IMR-90 (cell line): ENCODE results near the gene WDR70. TPM values are rescaled to one million over a fixed set of nuclear protein-coding genes. Genes with fewer than 3 reads are reported as not detected.

Experiments
- ATAC-seq: fragments of 200-7000 bp; cut with Tn5 transposase; 2 replicates; pipeline ENCODE4 v1.9.1; 2020; ENCODE audit warnings: low read depth, mild to moderate bottlenecking, moderate library complexity
- BruUV-seq: library from RNA; stranded (reverse); fragments of 400-500 nt; replicated peaks from 2 replicates; lab custom pipeline; 2021; lab: Mats Ljungman, UMichigan
- CTCF ChIA-PET: fragments of 300-600 bp; formaldehyde crosslinking; extraction: SDS; loops from one replicate; lab custom pipeline; 2021; ENCODE audit warnings: antibody characterized with exemption; lab: Yijun Ruan, JAX
- POLR2A ChIA-PET: fragments of 300-600 bp; sonication (Branson Sonifier 250); formaldehyde crosslinking; loops from one replicate; lab custom pipeline; 2022; ENCODE audit warnings: antibody characterized with exemption; ENCODE audit not compliant: unreplicated experiment; lab: Charles Lee
- DNase-seq: peaks from one replicate; pipeline ENCODE4 v3.0.0; 2013
- H2AFZ ChIP-seq: replicated peaks from 2 replicates; pipeline ENCODE3; 2013; ENCODE audit warnings: low read length, mild to moderate bottlenecking; ENCODE audit not compliant: poor library complexity
- H2AK5ac ChIP-seq: 2 replicates; pipeline ENCODE4 v1.6.1; 2013; ENCODE audit warnings: low read depth, low read length, inconsistent platforms
- H2AK9ac ChIP-seq: replicated peaks from 2 replicates; pipeline ENCODE3; 2013; ENCODE audit warnings: mild to moderate bottlenecking, low read depth, low read length, moderate library complexity; ENCODE audit not compliant: poor library complexity
- H2BK120ac ChIP-seq: 2 replicates; pipeline ENCODE4 v1.6.1; 2013; ENCODE audit warnings: low read depth, low read length, inconsistent platforms
- H2BK15ac ChIP-seq: 3 replicates; pipeline ENCODE4 v1.6.1; 2013; ENCODE audit warnings: low read depth, low read length, inconsistent platforms
- H2BK20ac ChIP-seq: 2 replicates; pipeline ENCODE4 v1.6.1; 2013; ENCODE audit warnings: low read depth, mild to moderate bottlenecking, inconsistent platforms, low read length, moderate library complexity
- H2BK5ac ChIP-seq: 2 replicates; pipeline ENCODE4 v1.6.1; 2013; ENCODE audit warnings: mild to moderate bottlenecking, low read depth, low read length, inconsistent platforms; ENCODE audit not compliant: poor library complexity, severe bottlenecking
- H3K14ac ChIP-seq: replicated peaks from 2 replicates; pipeline ENCODE4 v1.6.1; 2013; ENCODE audit warnings: low read depth, low read length, inconsistent platforms
- H3K18ac ChIP-seq: 2 replicates; pipeline ENCODE4 v1.6.1; 2013; ENCODE audit warnings: low read depth, low read length, control low read depth
- H3K23ac ChIP-seq: 2 replicates; pipeline ENCODE4 v1.6.1; 2013; ENCODE audit warnings: low read depth, low read length, inconsistent platforms
- H3K27ac ChIP-seq: 2 replicates; pipeline ENCODE4 v1.5.1; 2013; ENCODE audit warnings: mild to moderate bottlenecking, control low read depth, low read length; ENCODE audit not compliant: insufficient read depth
- H3K27me3 ChIP-seq: 2 replicates; pipeline ENCODE4 v1.6.1; 2013; ENCODE audit warnings: low read length; ENCODE audit not compliant: control insufficient read depth, insufficient read depth
- H3K36me3 ChIP-seq: 2 replicates; pipeline ENCODE4 v1.6.1; 2013; ENCODE audit warnings: low read length, mixed read lengths; ENCODE audit not compliant: control insufficient read depth, insufficient read depth
- H3K4ac ChIP-seq: 2 replicates; pipeline ENCODE4 v1.6.1; 2013; ENCODE audit warnings: low read depth, low read length, inconsistent platforms
- H3K4me1 ChIP-seq: 2 replicates; pipeline ENCODE4 v1.6.1; 2013; ENCODE audit warnings: low read length, mixed read lengths; ENCODE audit not compliant: control insufficient read depth, insufficient read depth
- H3K4me2 ChIP-seq: 2 replicates; pipeline ENCODE4 v1.6.1; 2013; ENCODE audit warnings: low read depth, mild to moderate bottlenecking, control low read depth, low read length, moderate library complexity
- H3K4me3 ChIP-seq: 2 replicates; pipeline ENCODE4 v1.5.1; 2013; ENCODE audit warnings: low read depth, mild to moderate bottlenecking, control low read depth, low read length, moderate library complexity; ENCODE audit not compliant: insufficient read depth
- H3K56ac ChIP-seq: 2 replicates; pipeline ENCODE4 v1.6.1; 2013; ENCODE audit warnings: low read length, inconsistent platforms; ENCODE audit not compliant: insufficient read depth; ENCODE audit errors: extremely low read depth
- H3K79me1 ChIP-seq, 2 experiments: 2 replicates each; pipeline ENCODE4 v1.6.1; 2013; ENCODE audit warnings: low read length in 2 of 2, inconsistent platforms in 1 of 2, low read depth in 1 of 2
- H3K9ac ChIP-seq: 2 replicates; pipeline ENCODE4 v1.6.1; 2013; ENCODE audit warnings: low read depth, low read length, control low read depth
- H3K9me1 ChIP-seq: 2 replicates; pipeline ENCODE4 v1.6.1; 2013; ENCODE audit warnings: low read length, inconsistent platforms; ENCODE audit not compliant: insufficient read depth
- H3K9me3 ChIP-seq: 2 replicates; pipeline ENCODE4 v1.6.1; 2013; ENCODE audit warnings: low read length; ENCODE audit not compliant: control insufficient read depth, insufficient read depth
- H4K20me1 ChIP-seq: 2 replicates; pipeline ENCODE4 v1.6.1; 2013; ENCODE audit warnings: low read length, inconsistent platforms; ENCODE audit not compliant: insufficient read depth
- H4K5ac ChIP-seq: 2 replicates; pipeline ENCODE4 v1.6.1; 2013; ENCODE audit warnings: mild to moderate bottlenecking, low read depth, low read length, control low read depth
- H4K8ac ChIP-seq, 2 experiments: 2 replicates each; pipeline ENCODE4 v1.6.1; 2013; ENCODE audit warnings: low read depth in 2 of 2, low read length in 2 of 2, control low read depth in 1 of 2, inconsistent platforms in 1 of 2
- H4K91ac ChIP-seq: 2 replicates; pipeline ENCODE4 v1.6.1; 2013; ENCODE audit warnings: low read depth, low read length, inconsistent platforms; ENCODE audit not compliant: insufficient read depth
- CEBPB ChIP-seq: IDR thresholded peaks from 2 replicates; pipeline ENCODE4 v1.6.1; 2012; ENCODE audit warnings: low read depth, low read length, improper control_type of control experiment
- CHD1 ChIP-seq: IDR thresholded peaks from 2 replicates; pipeline ENCODE4 v1.6.1; 2012; ENCODE audit warnings: low read depth, low read length, improper control_type of control experiment
- ELK1 ChIP-seq: fragments of 150-350 bp; IDR thresholded peaks from 2 replicates; pipeline ENCODE4 v1.6.1; 2016; ENCODE audit warnings: low read depth, mild to moderate bottlenecking, low read length, moderate library complexity, borderline replicate concordance
- FOS ChIP-seq: fragments of 150-350 bp; IDR thresholded peaks from 2 replicates; pipeline ENCODE4 v1.6.1; 2016; ENCODE audit warnings: low read depth, low read length
- MAFK ChIP-seq: IDR thresholded peaks from 2 replicates; pipeline ENCODE4 v1.6.1; 2012; ENCODE audit warnings: low read depth, low read length, improper control_type of control experiment
- MAZ ChIP-seq: IDR thresholded peaks from 2 replicates; pipeline ENCODE4 v1.6.1; 2012; ENCODE audit warnings: low read depth, mild to moderate bottlenecking, low read length, improper control_type of control experiment, moderate library complexity, borderline replicate concordance
- MXI1 ChIP-seq: IDR thresholded peaks from 2 replicates; pipeline ENCODE4 v1.6.1; 2012; ENCODE audit warnings: low read depth, mild to moderate bottlenecking, low read length, moderate library complexity, borderline replicate concordance
- POLR2A ChIP-seq: IDR thresholded peaks from 2 replicates; pipeline ENCODE4 v1.6.1; 2012; ENCODE audit warnings: mild to moderate bottlenecking, low read depth, low read length
- WGBS, 2 experiments: methylation state at CpG; one replicate each; pipeline versions ENCODE4 v1.1.5 to v1.1.7; 2013; ENCODE audit warnings: missing lambda C conversion rate in 2 of 2; ENCODE audit not compliant: insufficient read length in 1 of 2; ENCODE audit errors: extremely low coverage in 2 of 2; 5-methylcytosine and 5-hydroxymethylcytosine counted together
- dilution Hi-C: fragments of 300-500 bp; cut with HindIII; formaldehyde crosslinking; loops from one replicate; pipeline ENCODE4 v1.14.3; 2018; ENCODE audit warnings: low sequenced_read_pairs; ENCODE audit not compliant: unreplicated experiment
- in situ Hi-C: fragments of 300-500 bp; cut with MboI; formaldehyde crosslinking; loops from 3 replicates; pipeline ENCODE4 v1.14.3; 2019; ENCODE audit warnings: low sequenced_read_pairs, inconsistent platforms, mixed read lengths
- intact Hi-C: fragments of 100-400 bp; cut with micrococcal nuclease; formaldehyde crosslinking; loops from 2 replicates; pipeline ENCODE4 v1.10.0; 2022
- polyA plus RNA-seq, 3 experiments: library from polyadenylated mRNA; depleted of rRNA; stranded (reverse); fragments of >200 nt; gene quantifications; 2 replicates each; pipeline ENCODE4 v1.2.3, GENCODE V29; 2012; ENCODE audit warnings: low replicate concordance in 1 of 3
- total RNA-seq: library from RNA; depleted of rRNA; stranded (reverse); fragments of >200 nt; gene quantifications from 2 replicates; pipeline ENCODE4 v1.2.3, GENCODE V29; 2012
- TF ChIP-seq, protein P1 (sequence below): conservative IDR thresholded peaks from 2 replicates; pipeline ENCODE4 v1.5.1; 2012; ENCODE audit warnings: mild to moderate bottlenecking, low read depth, low read length, improper control_type of control experiment

The WDR70 gene
- total and polyA plus RNA-seq, 2 of the 4 experiments (the other 2 are of a cell fraction) = 16.7 to 29.9 TPM

GRCh38 chr5:37490931-37491330 is 111.8 kb downstream of the WDR70 start:
- no peak for ATAC-seq
- Histone ChIP-seq H2BK20ac (no peak overlapping the region), H3K27ac (no peak overlapping the region), H2AK9ac (no peak overlapping the region), H4K5ac (no peak overlapping the region), H3K4me2 (no peak overlapping the region), H3K36me3 (peaks cover 1% of the 10 kb centered on the region; the same call in 1 of the 2 replicates), H3K14ac (no peak overlapping the region), H3K23ac (no peak overlapping the region), H4K91ac (no peak overlapping the region), H3K56ac (no peak overlapping the region), H3K79me1 (peaks cover 8 to 15% of the 10 kb centered on the region in 2 experiments; a peak in 3 of 4 replicates), H2AK5ac (no peak overlapping the region), H3K4ac (no peak overlapping the region), H3K18ac (no peak overlapping the region), H4K8ac (no peak overlapping the region), H3K4me1 (peaks cover 2% of the 10 kb centered on the region; the same call in 1 of the 2 replicates), H2BK120ac (no peak overlapping the region), H2AFZ (no peak overlapping the region), H3K4me3 (no peak overlapping the region), H3K9me3 (no peaks in the 10 kb centered on the region), H2BK5ac (no peak overlapping the region), H4K20me1 (peaks cover 4% of the 10 kb centered on the region; the same call in 1 of the 2 replicates), H3K9ac (no peak overlapping the region), H2BK15ac (no peak overlapping the region), H3K9me1 (peaks cover 8% of the 10 kb centered on the region; the same call in 1 of the 2 replicates), H3K27me3 (no peaks in the 10 kb centered on the region)
- in situ Hi-C loops (no loop called here), intact Hi-C loops (no loop called here), dilution Hi-C loops (no loop called here)
- DNase-seq = no peak
- TF ChIP-seq FOS = no peak
- TF ChIP-seq ELK1 = no peak
- TF ChIP-seq CHD1 = no peak
- no peak for TF ChIP-seq MAZ
- TF ChIP-seq, protein P1, sequence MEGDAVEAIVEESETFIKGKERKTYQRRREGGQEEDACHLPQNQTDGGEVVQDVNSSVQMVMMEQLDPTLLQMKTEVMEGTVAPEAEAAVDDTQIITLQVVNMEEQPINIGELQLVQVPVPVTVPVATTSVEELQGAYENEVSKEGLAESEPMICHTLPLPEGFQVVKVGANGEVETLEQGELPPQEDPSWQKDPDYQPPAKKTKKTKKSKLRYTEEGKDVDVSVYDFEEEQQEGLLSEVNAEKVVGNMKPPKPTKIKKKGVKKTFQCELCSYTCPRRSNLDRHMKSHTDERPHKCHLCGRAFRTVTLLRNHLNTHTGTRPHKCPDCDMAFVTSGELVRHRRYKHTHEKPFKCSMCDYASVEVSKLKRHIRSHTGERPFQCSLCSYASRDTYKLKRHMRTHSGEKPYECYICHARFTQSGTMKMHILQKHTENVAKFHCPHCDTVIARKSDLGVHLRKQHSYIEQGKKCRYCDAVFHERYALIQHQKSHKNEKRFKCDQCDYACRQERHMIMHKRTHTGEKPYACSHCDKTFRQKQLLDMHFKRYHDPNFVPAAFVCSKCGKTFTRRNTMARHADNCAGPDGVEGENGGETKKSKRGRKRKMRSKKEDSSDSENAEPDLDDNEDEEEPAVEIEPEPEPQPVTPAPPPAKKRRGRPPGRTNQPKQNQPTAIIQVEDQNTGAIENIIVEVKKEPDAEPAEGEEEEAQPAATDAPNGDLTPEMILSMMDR = no peak
- no peak for TF ChIP-seq MXI1
- TF ChIP-seq MAFK = no peak
- no peak for TF ChIP-seq CEBPB
- no peak for TF ChIP-seq POLR2A
- POLR2A ChIA-PET = no interaction called here
- BruUV-seq = no TSS peak
- CTCF ChIA-PET = interaction anchor here (0.6 kb wide), 1 partner anchor 329 kb away, joined by 3 read pairs; no protein-coding TSS in a partner anchor
- no CpG with 5 or more reads among the region's 2 CpGs for WGBS, 2 experiments
